ENCODE results near the gene VAC14. TPM values are rescaled to one million over a fixed set of nuclear protein-coding genes. Genes with fewer than 3 reads are reported as not detected.

VAC14 gene
- total RNA-seq, 1 experiment from 2014 or later, result 49.9 TPM

GRCh38 chr16:70687671-70688245, 113.2 kb downstream of the VAC14 start:
- no peaks in the 10 kb centered on the region for H3K9me3 Mint-ChIP-seq
- H3K27me3 ChIP-seq (ENCODE audit: insufficient read depth, low read length), result no peaks in the 10 kb centered on the region
- WGBS (ENCODE audit: extremely low coverage, insufficient read length, low lambda C conversion rate), result no CpG with 5 or more reads among the region's 18 CpGs

More at GRCh38 chr16:70687671-70688245, 113.2 kb downstream of the VAC14 start:
- Histone ChIP-seq H2AFZ (ENCODE audit: low read length) (no peak overlapping the region), H3K14ac (ENCODE audit: insufficient read depth, low read length) (no peak overlapping the region), H3K27ac (ENCODE audit: insufficient read length, low read depth, low read length) (no peak overlapping the region), H4K8ac (replicated peaks; ENCODE audit: insufficient read length, low read depth, low read length) (no peak overlapping the region), H3K18ac (ENCODE audit: insufficient read length, low read depth, low read length) (no peak overlapping the region), H3K23ac (ENCODE audit: insufficient read length, low read depth, low read length) (no peak overlapping the region), H2AK5ac (ENCODE audit: insufficient read length, low read length) (no peak overlapping the region), H2BK20ac (ENCODE audit: low read depth, low read length, poor library complexity, severe bottlenecking) (no peak overlapping the region), H4K20me1 (ENCODE audit: control insufficient read depth, insufficient read depth, insufficient read length) (no peaks in the 10 kb centered on the region), H3K9ac (ENCODE audit: extremely low read depth, insufficient read length, low read length) (no peak overlapping the region), H3K9me3 (ENCODE audit: control insufficient read depth, low read depth, low read length) (no peaks in the 10 kb centered on the region), H3K79me1 (ENCODE audit: insufficient read depth, low read depth, low read length, poor library complexity, severe bottlenecking) (no peaks in the 10 kb centered on the region), H3T11ph (ENCODE audit: low read length) (no peak overlapping the region), H4K5ac (ENCODE audit: insufficient read length, low read depth, low read length) (no peak overlapping the region), H3K4me1 (ENCODE audit: insufficient read depth, low read length) (peaks cover 6% of the 10 kb centered on the region; the same call in 1 of the 2 replicates), H2BK12ac (ENCODE audit: insufficient read length, low read depth, low read length) (no peak overlapping the region), H3K4me2 (ENCODE audit: insufficient read depth, insufficient read length, low read length) (no peak overlapping the region), H3K23me2 (ENCODE audit: insufficient read length, low read depth, low read length, poor library complexity, severe bottlenecking) (peaks cover 7% of the 10 kb centered on the region), H3K79me2 (ENCODE audit: insufficient read depth, low read length) (no peaks in the 10 kb centered on the region), H3K4ac (ENCODE audit: low read depth, low read length) (no peak overlapping the region), H4K91ac (ENCODE audit: insufficient read length, low read depth, low read length) (no peak overlapping the region), H2BK15ac (ENCODE audit: low read depth, low read length) (no peak overlapping the region), H3K56ac (ENCODE audit: insufficient read length, low read depth, low read length) (no peak overlapping the region), H2BK5ac (ENCODE audit: insufficient read length, low read length) (no peak overlapping the region), H2BK120ac (ENCODE audit: low read depth, low read length, poor library complexity, severe bottlenecking) (no peak overlapping the region)
- DNase-seq, result no peak
- Mint-ChIP-seq H3K36me3 (ENCODE audit: insufficient read depth in 1 of 3, low read depth in 3 of 3) (no peaks in the 10 kb centered on the region; a peak in 1 of 7 replicates), H3K27me3 (ENCODE audit: low read depth) (peaks cover 2% of the 10 kb centered on the region; the same call in 1 of the 2 replicates), H3K27ac (no peak overlapping the region; a peak in 1 of 7 replicates), H3K4me1 (peaks cover 17 to 25% of the 10 kb centered on the region in 2 experiments), H3K4me3 (no peak overlapping the region; a peak in 1 of 5 replicates)
- no peak for TF ChIP-seq CTCF (conservative IDR thresholded peaks at IDR 0.05)
